Right ventricle myocardium superior (tissue), 1 donor: ENCODE measurements around the gene CARMIL1. TPM values are rescaled to one million over a fixed set of nuclear protein-coding genes. Genes with fewer than 3 reads are reported as not detected.

Experiments
- ATAC-seq: fragments of 200-7000 bp; cut with Tn5 transposase; one replicate; pipeline ENCODE4 v1.9.1; 2020; ENCODE audit warnings: mild to moderate bottlenecking; ENCODE audit not compliant: poor library complexity
- DNase-seq: peaks from one replicate; pipeline ENCODE4 v3.0.0-alpha.2; 2020
- intact Hi-C: fragments of 100-400 bp; cut with DNase I; formaldehyde crosslinking; loops from one replicate; pipeline ENCODE4 v1.11.2; 2022
- total RNA-seq: library from RNA; stranded (reverse); fragmentation: NEBNext Ultra II Directional; extraction: Animal tissue kit (Norgen Biotek cat#: 25700); gene quantifications from one replicate; pipeline ENCODE4 v1.2.1, GENCODE V29; 2021
- donor health status: DM: no; HTN: yes; CAD: no; lungs with severe emphysema.

The CARMIL1 gene
- total RNA-seq, 1 donor from 2014 or later = 3.4 TPM

GRCh38 chr6:25504661-25505060 is 225.5 kb downstream of the CARMIL1 start:
- intact Hi-C loops = no loop called here
- no peak for ATAC-seq
- DNase-seq = no peak

- no peak for ATAC-seq
- DNase-seq = no peak
- intact Hi-C loops = no loop called here
Measured at GRCh38 chr6:25506020-25506419, 226.8 kb downstream of the CARMIL1 start.

DNA sequence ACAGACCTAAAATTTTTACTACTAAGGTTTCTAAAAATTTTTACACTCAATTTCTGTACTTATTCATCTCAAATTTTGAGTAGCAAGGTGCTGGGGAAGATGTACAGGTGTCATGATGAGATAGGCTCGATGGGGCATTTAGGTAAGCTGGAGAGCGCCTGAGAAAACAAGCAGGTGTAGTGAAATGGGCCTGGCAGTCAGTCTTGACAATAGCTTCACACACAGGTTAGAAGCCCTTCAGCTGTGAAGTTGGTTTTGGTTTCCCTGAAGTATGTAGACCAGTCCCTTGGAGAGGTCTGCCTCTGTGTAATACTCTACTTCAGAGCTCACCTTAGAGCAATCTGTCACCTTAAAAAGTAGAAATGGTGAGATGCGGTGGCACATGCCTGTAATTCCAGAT is 228.9 kb downstream of the CARMIL1 start:
- no peak for DNase-seq

DNA sequence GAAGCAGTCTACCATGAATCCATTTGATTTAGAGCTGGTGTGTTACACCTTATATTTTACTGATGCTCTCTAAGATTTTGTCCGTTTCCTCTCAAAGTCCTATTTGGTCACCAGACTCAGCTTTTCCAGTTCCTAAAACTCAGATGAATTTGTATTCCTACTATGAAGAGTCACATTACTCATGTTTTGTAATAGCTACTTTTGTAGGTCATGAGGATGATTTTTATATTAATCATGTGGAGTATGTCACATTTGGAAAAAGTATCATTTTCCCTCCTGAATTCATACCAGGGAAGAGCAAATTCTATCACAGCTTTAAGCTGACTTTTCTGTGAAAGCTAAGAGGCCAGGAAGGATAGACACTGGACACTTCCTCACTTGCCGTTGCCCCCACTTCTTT is 232.2 kb downstream of the CARMIL1 start:
- no peak for ATAC-seq
- intact Hi-C loops = no loop called here
- no peak for DNase-seq

More for the DNA sequence above, 228.9 kb downstream of the CARMIL1 start:
- ATAC-seq = no peak
- intact Hi-C loops = no loop called here

- no peak for DNase-seq
- no peak for ATAC-seq
- intact Hi-C loops = no loop called here
Measured at GRCh38 chr6:25512560-25512959, 233.4 kb downstream of the CARMIL1 start.

GRCh38 chr6:25519856-25520255 is 240.7 kb downstream of the CARMIL1 start:
- DNase-seq (no peak), ATAC-seq (no peak)
- intact Hi-C loops = no loop called here

- DNase-seq (no peak), ATAC-seq (no peak)
- intact Hi-C loops = no loop called here
Measured at GRCh38 chr6:25524542-25524941, 245.4 kb downstream of the CARMIL1 start.

DNA sequence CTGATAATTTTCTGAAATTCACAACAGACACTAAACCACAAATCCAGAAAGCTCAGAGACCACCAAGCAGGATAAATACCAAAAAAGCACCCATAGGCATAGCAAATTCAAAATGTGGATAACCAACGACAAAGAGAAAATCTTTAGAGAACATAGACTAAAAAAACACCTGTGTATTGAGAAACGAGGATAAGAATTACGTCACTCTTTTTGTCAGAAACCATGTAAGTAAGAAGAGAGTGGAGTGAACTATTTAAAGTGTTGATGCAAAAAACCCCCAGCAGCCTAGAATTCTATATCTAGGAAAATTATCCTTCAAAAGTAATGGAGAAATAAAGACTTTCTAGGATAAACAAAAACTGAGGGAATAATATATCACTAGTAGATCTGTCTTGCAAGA is 245.9 kb downstream of the CARMIL1 start:
- DNase-seq (no peak), ATAC-seq (no peak)
- intact Hi-C loops = no loop called here

GRCh38 chr6:25534942-25535631 is 255.9 kb downstream of the CARMIL1 start:
- DNase-seq (no peak), ATAC-seq (no peak)
- intact Hi-C loops = no loop called here

GRCh38 chr6:25535632-25536225 is 256.6 kb downstream of the CARMIL1 start:
- ATAC-seq = no peak
- intact Hi-C loops = no loop called here
- no peak for DNase-seq

- intact Hi-C loops = no loop called here
- ATAC-seq = no peak
- no peak for DNase-seq
Measured at GRCh38 chr6:25536781-25537180, 257.6 kb downstream of the CARMIL1 start.

DNA sequence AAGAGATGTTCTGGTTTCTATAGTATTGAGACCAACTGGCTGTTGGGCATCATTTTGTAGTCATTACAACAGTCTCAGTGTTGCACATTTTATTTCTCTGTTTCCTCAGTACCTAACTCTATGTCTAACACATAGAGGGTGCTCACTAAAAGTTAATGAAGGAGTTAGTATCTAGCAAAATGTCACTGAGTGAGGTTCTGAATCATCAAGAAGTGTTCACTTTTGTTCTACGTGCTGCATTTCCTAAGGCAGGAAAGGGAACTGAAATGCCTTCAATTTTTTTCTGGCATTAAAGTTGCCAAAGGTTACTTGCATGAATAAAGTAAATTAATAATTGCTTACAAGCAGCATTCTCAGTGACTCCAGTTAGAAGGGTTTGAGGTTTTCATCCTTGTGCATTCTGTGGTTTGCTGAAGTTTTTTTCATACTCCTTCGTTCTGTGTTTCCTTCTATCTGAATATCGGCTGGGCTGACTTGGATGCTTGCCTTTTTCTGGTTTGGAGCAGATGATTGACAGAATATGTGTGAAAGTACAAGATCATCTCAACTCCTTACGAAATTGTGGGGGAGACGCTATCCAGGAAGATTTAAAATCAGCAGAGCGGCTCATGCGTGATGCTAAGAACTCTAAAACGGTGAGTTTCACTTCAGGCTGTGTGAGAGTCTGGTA is 258.3 kb downstream of the CARMIL1 start:
- ATAC-seq (no peak), DNase-seq (no peak)
- intact Hi-C loops = no loop called here

DNA sequence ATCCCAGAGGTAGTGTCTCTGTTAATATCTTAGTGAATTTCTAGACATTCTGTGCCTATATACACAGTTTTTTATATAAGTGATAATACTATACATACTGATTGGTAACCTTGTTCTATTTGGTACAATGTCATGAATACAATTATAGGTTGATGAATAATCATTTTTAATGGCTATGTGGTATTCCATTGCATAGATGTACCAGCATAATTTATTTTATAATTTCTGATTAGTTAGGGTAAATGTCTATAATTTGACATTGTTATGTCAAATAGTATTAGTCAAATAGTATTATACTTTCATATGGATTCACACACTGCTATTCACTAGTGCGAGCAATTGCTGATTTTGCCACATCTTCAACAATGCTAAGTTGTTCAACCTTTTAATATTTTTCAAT is 262.1 kb downstream of the CARMIL1 start:
- intact Hi-C loops = no loop called here
- DNase-seq = no peak
- no peak for ATAC-seq

- DNase-seq = no peak
- intact Hi-C loops = no loop called here
- ATAC-seq = peak; percentile 76
Measured at GRCh38 chr6:25542984-25543910, 264.1 kb downstream of the CARMIL1 start.

GRCh38 chr6:25544833-25545232 is 265.7 kb downstream of the CARMIL1 start:
- intact Hi-C loops = no loop called here
- no peak for ATAC-seq
- DNase-seq = no peak

- ATAC-seq = peak; percentile 77
- no peak for DNase-seq
- intact Hi-C loops = no loop called here
Measured at GRCh38 chr6:25547797-25548196, 268.6 kb downstream of the CARMIL1 start.

DNA sequence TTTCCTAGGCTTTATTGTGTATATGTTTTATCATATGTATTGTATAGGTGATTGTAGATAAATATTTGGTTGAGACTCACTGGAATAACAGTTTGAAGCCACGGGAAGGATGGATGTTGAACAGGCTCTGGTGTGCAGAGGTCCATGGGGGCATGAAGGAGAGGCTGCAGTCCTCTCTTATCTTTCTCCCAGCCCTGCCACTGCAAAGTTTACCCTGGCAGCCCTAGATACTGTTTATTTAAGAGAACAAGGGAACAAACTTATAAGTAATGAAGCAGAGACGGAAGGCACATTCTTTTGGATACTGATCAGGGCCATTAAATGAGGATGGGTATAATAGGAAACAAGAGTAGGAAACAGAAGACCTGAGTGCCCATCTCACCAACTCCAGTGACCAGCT is 269.3 kb downstream of the CARMIL1 start:
- DNase-seq (no peak), ATAC-seq (no peak)
- intact Hi-C loops = no loop called here

GRCh38 chr6:25550631-25551030 is 271.5 kb downstream of the CARMIL1 start:
- intact Hi-C loops = loop anchor here (5.0 kb wide), 1 partner anchor 328 kb away; no protein-coding TSS in a partner anchor
- DNase-seq (no peak), ATAC-seq (no peak)

- intact Hi-C loops = loop anchor here (5.0 kb wide), 1 partner anchor 331 kb away; no protein-coding TSS in a partner anchor
- no peak for DNase-seq
- ATAC-seq = no peak
Measured at GRCh38 chr6:25553502-25553901, 274.3 kb downstream of the CARMIL1 start.
